SKM-1 (cell line): ENCODE measurements around the gene EML5.

Experiments used
- DNase-seq: peaks from one replicate; lab custom pipeline; 2025; ENCODE audit not compliant: unreplicated experiment; lab: John Stamatoyannopoulos, UW

EML5 gene

GRCh38 chr14:88563845-88564244 lies 228.9 kb downstream of the EML5 start:
- DNase-seq = no peak

GRCh38 chr14:88562831-88563686 lies 229.7 kb downstream of the EML5 start, which contains the start of gene ZC3H14:
Gene ZC3H14, plus strand, starts transcription at chr14:88563037. Its CDS starts 97 bp downstream, at chr14:88563134.
- peak; percentile 20 for DNase-seq

- no peak for DNase-seq
Measured at GRCh38 chr14:88562532-88562830, 230.3 kb downstream of the EML5 start.
